Kidney (tissue), 14 donors: ENCODE results near the gene IPO11. TPM values are rescaled to one million over a fixed set of nuclear protein-coding genes. Genes with fewer than 3 reads are reported as not detected.

Experiments used
- DNase-seq, 5 donors: peaks; one replicate each; pipeline ENCODE4 v3.0.0-alpha.2; 2013 to 2020
- FAIRE-seq: peaks from 2 replicates; lab custom pipeline; 2012; peaks lifted over from hg19 to GRCh38; lab: Jason Lieb, UNC
- H3K27ac ChIP-seq, 2 donors: one replicate each; pipeline ENCODE4 v1.7.0; 2013; ENCODE audit warnings: low read depth in 2 of 2, low read length in 2 of 2, inconsistent platforms in 1 of 2
- H3K27me3 ChIP-seq: one replicate; pipeline ENCODE4 v1.7.1; 2013; ENCODE audit warnings: low read length, inconsistent platforms; ENCODE audit not compliant: control insufficient read depth, insufficient read depth
- H3K36me3 ChIP-seq, 3 donors: one replicate each; pipeline versions ENCODE4 v1.7.0 to v1.7.1; 2013; ENCODE audit warnings: low read length in 3 of 3, control low read depth in 1 of 3, inconsistent platforms in 1 of 3; ENCODE audit not compliant: insufficient read depth in 3 of 3, control insufficient read depth in 2 of 3
- H3K4me1 ChIP-seq, 3 donors: one replicate each; pipeline versions ENCODE4 v1.7.0 to v1.7.1; 2013; ENCODE audit warnings: low read length in 3 of 3, inconsistent platforms in 1 of 3, low read depth in 1 of 3; ENCODE audit not compliant: control insufficient read depth in 2 of 3, insufficient read depth in 2 of 3
- H3K4me3 ChIP-seq, 3 donors: one replicate each; pipeline versions ENCODE4 v1.7.0 to v1.8.1; 2013; ENCODE audit warnings: low read length in 3 of 3, control low read depth in 1 of 3, inconsistent platforms in 1 of 3
- H3K9ac ChIP-seq, 3 donors: one replicate each; pipeline versions ENCODE4 v1.7.0 to v1.7.1; 2013; ENCODE audit warnings: low read length in 3 of 3, control low read depth in 1 of 3, inconsistent platforms in 1 of 3
- H3K9me3 ChIP-seq, 3 donors: one replicate each; pipeline versions ENCODE4 v1.7.0 to v1.7.1; 2013; ENCODE audit warnings: low read length in 3 of 3, control low read depth in 1 of 3, inconsistent platforms in 1 of 3; ENCODE audit not compliant: control insufficient read depth in 2 of 3, insufficient read depth in 1 of 3
- intact Hi-C: fragments of 100-400 bp; cut with DNase I; formaldehyde crosslinking; loops from one replicate; pipeline ENCODE4 v1.11.1; 2022
- polyA plus RNA-seq: library from polyadenylated mRNA; stranded (reverse); fragments of 350-450 nt; fragmentation: Illumina TruSeq; extraction: RNeasy Lipid Tissue Mini Kit (QIAGEN cat#74804); gene quantifications from one replicate; pipeline ENCODE4 v1.2.3, GENCODE V29; 2014; ENCODE audit warnings: low read depth, low replicate concordance; ENCODE audit not compliant: insufficient read depth
- total RNA-seq: library from RNA; stranded (reverse); fragmentation: NEBNext Ultra II Directional; extraction: Animal tissue kit (Norgen Biotek cat#: 25700); gene quantifications from one replicate; pipeline ENCODE4 v1.2.1, GENCODE V29; 2021
- TF ChIP-seq, protein P1 (sequence below): IDR thresholded peaks from 3 replicates; pipeline ENCODE4 v1.5.1; 2012; ENCODE audit warnings: mild to moderate bottlenecking, moderate library complexity, borderline replicate concordance; ENCODE audit not compliant: insufficient read depth; ENCODE audit errors: extremely low read depth
- donor health status: control.
- donor health status: control.
- donor health status: control.
- donor health status: control.
- donor health status: control.
- donor health status: DM: yes; HTN: yes; CAD: no.
- donor health status: Normal renal cell carcinoma (clear cell type).

The IPO11 gene
- total and polyA plus RNA-seq, 2 donors from 2014 or later = 18.5 to 36.1 TPM

DNA sequence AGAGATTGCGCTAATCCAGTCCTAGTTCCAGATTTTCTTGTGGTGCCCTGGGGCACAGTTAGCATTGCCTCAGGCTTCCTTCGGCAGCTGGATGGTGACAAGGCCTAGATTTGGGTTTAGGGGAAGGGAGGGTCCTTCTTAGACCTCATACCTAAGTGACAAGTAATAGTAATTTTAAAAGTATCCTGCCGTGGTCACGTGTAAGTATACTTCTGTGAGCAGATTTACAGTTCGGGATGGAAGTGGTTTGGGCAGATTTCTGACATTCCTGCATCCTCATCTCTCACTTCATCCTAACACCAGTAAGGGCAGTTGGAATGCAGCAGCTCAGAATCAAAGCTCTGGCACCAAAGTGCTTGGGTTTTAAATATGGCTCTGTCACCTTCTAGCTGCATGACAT, 237.6 kb downstream of the IPO11 start:
- Histone ChIP-seq H3K9ac (no peak overlapping the region), H3K27me3 (no peaks in the 10 kb centered on the region), H3K36me3 (no peaks in the 10 kb centered on the region), H3K9me3 (no peaks in the 10 kb centered on the region), H3K27ac (no peak overlapping the region), H3K4me3 (no peak overlapping the region), H3K4me1 (no peaks in the 10 kb centered on the region)
- FAIRE-seq (no peak), DNase-seq (no peak)
- TF ChIP-seq, protein P1, sequence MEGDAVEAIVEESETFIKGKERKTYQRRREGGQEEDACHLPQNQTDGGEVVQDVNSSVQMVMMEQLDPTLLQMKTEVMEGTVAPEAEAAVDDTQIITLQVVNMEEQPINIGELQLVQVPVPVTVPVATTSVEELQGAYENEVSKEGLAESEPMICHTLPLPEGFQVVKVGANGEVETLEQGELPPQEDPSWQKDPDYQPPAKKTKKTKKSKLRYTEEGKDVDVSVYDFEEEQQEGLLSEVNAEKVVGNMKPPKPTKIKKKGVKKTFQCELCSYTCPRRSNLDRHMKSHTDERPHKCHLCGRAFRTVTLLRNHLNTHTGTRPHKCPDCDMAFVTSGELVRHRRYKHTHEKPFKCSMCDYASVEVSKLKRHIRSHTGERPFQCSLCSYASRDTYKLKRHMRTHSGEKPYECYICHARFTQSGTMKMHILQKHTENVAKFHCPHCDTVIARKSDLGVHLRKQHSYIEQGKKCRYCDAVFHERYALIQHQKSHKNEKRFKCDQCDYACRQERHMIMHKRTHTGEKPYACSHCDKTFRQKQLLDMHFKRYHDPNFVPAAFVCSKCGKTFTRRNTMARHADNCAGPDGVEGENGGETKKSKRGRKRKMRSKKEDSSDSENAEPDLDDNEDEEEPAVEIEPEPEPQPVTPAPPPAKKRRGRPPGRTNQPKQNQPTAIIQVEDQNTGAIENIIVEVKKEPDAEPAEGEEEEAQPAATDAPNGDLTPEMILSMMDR = no peak
- intact Hi-C loops = no loop called here

DNA sequence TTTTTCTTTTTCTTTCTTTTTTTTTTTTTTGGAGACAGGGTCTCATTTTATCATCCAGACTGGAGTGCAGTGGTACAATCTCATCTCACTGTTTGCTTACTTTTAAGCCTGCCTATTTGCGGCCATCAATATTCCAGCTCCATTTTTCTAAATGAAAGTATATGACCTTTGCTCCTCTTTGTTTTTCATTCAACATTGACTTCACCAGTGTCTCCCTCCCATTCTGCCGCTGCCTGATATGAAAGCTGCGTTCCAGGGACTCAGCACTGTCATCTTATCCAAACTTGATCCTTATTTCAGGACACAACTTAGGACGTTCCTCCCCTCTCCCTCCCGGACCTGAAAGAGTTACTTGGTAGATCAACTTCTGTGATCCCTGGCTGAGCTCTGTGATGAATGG, 239.7 kb downstream of the IPO11 start:
- Histone ChIP-seq H3K27ac (no peak overlapping the region), H3K9ac (no peak overlapping the region), H3K4me1 (no peaks in the 10 kb centered on the region), H3K36me3 (no peaks in the 10 kb centered on the region), H3K9me3 (no peaks in the 10 kb centered on the region), H3K4me3 (no peak overlapping the region), H3K27me3 (no peaks in the 10 kb centered on the region)
- intact Hi-C loops = no loop called here
- DNase-seq (no peak), FAIRE-seq (no peak)
- TF ChIP-seq, protein P1 = no peak

DNA sequence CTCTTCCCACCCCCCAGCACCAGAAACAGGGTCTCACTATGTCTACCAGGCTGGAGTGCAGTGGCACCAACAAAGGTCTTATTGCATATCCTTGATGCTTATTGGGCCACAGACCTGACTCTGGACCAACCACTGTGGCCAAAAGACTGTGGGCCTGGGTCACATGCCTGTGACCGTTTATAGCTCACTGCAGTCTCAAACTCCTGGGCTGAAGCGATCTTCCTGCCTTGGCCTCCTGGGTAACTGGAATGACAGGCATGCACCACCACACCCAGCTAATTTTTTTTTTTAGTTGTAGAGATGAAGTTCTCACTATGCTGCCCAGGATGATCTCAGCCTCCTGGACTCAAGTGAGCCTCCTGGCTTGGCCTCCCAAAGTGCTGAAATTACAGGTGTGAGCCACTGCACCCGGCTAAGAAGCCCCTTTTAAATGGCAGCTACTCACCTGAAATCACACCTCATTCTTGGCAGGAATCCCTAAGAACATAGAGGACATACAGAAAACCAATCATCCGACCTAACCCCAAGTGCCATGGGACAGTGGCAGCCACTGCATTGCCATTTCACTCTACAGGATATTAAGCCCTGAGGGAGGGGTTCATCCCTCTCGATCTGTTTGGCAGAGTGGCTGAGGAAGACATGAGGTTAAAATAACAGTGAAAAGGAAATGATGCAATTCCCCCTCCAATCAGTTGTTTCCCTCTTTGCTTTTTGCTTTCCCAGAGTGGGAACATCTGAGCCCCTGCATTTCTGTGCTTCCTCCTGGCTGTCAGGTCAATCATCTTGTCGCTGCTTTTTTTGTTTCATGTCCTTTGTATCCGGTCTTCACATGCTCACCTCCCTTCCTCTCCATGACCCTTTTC, 240.7 kb downstream of the IPO11 start:
- no peak for FAIRE-seq
- Histone ChIP-seq H3K36me3 (no peaks in the 10 kb centered on the region), H3K4me3 (no peak overlapping the region), H3K4me1 (no peaks in the 10 kb centered on the region), H3K9ac (no peak overlapping the region), H3K27me3 (no peaks in the 10 kb centered on the region), H3K27ac (no peak overlapping the region), H3K9me3 (no peaks in the 10 kb centered on the region)
- intact Hi-C loops = no loop called here
- DNase-seq = peak in 1 of 5 donors; percentile 50
- TF ChIP-seq, protein P1 = no peak
